Peyer's patch (tissue), 4 donors: Measurements from ENCODE around the gene SSPN.

ENCODE experiments used
- CTCF ChIP-seq, 6 experiments: fragments of 450-650 bp in 4 of 6; fragments of 200-600 bp in 2 of 6; sonication (generic) in 1 of 6; IDR thresholded peaks; one replicate each; pipeline ENCODE4 v1.5.1; 2017 to 2019; ENCODE audit warnings: antibody characterized with exemption in 6 of 6, mild to moderate bottlenecking in 3 of 6, moderate library complexity in 1 of 6
- POLR2A ChIP-seq, 2 donors: fragments of 450-650 bp; IDR thresholded peaks; one replicate each; pipeline ENCODE4 v1.5.1; 2017; ENCODE audit warnings: antibody characterized with exemption in 2 of 2, mild to moderate bottlenecking in 2 of 2, moderate library complexity in 2 of 2

GRCh38 chr12:26272851-26273250, 77.5 kb downstream of the SSPN start:
- TF ChIP-seq CTCF (IDR thresholded peaks at IDR 0.05) = no peak
- no peak for TF ChIP-seq POLR2A (IDR thresholded peaks at IDR 0.05)
